HG02610 (cell line): ENCODE measurements around the gene CAMK1.
"Not testable (repeated sequence)": the region's sequence is repeated elsewhere in the genome, so short reads cannot be mapped to it uniquely, and the experiment has no call there.

Experiments
- ATAC-seq: cut with Tn5 transposase; IDR thresholded peaks from one replicate; pipeline ENCODE4 v1.9.1; 2021; ENCODE audit warnings: mild to moderate bottlenecking, moderate library complexity; ENCODE audit not compliant: unreplicated experiment

CAMK1 gene

GRCh38 chr3:9776896-9777693 lies 7.3 kb upstream of the CAMK1 start:
- no peak for ATAC-seq

- not testable (repeated sequence) for ATAC-seq
These were observed 1.3 kb upstream of the CAMK1 start for GRCh38 chr3:9771007-9771406.

GRCh38 chr3:9770276-9770812 lies 597 bp upstream of the CAMK1 start:
- no peak for ATAC-seq

- ATAC-seq = no peak
These were observed 735 bp downstream of the CAMK1 start for GRCh38 chr3:9769012-9769411.

GRCh38 chr3:9768141-9768775 lies 1.5 kb downstream of the CAMK1 start:
- no peak for ATAC-seq

GRCh38 chr3:9767418-9767817 lies 2.3 kb downstream of the CAMK1 start:
- no peak for ATAC-seq

GRCh38 chr3:9765865-9766264 lies 3.9 kb downstream of the CAMK1 start:
- no peak for ATAC-seq

GRCh38 chr3:9762871-9763270 lies 6.9 kb downstream of the CAMK1 start:
- no peak for ATAC-seq

- no peak for ATAC-seq
These were observed 7.8 kb downstream of the CAMK1 start for GRCh38 chr3:9761919-9762318.

- no peak for ATAC-seq
These were observed 8.8 kb downstream of the CAMK1 start for GRCh38 chr3:9760779-9761505.

- ATAC-seq = no peak
These were observed 12.3 kb downstream of the CAMK1 start for GRCh38 chr3:9757427-9757826.

- ATAC-seq = no peak
These were observed 15.1 kb downstream of the CAMK1 start for GRCh38 chr3:9754678-9755077.

GRCh38 chr3:9750556-9751411 lies 19.0 kb downstream of the CAMK1 start:
- no peak for ATAC-seq

- peak; percentile 95 for ATAC-seq
These were observed 19.8 kb downstream of the CAMK1 start, which contains the start of gene OGG1 for GRCh38 chr3:9749645-9750555. OGG1 (plus strand) TSS chr3:9749952; CDS start chr3:9750287, 335 bp downstream.

- no peak for ATAC-seq
These were observed 20.5 kb downstream of the CAMK1 start for GRCh38 chr3:9749296-9749644.

- ATAC-seq = no peak
These were observed 21.7 kb downstream of the CAMK1 start for GRCh38 chr3:9748031-9748430.

- ATAC-seq = no peak
These were observed 22.5 kb downstream of the CAMK1 start for GRCh38 chr3:9747267-9747666.

GRCh38 chr3:9746330-9746729 lies 23.4 kb downstream of the CAMK1 start:
- no peak for ATAC-seq

GRCh38 chr3:9745521-9745920 lies 24.2 kb downstream of the CAMK1 start:
- ATAC-seq = no peak

- ATAC-seq = no peak
These were observed 25.6 kb downstream of the CAMK1 start for GRCh38 chr3:9744162-9744561.
